Activated T-cell treated with anti-CD3 and anti-CD28 coated beads for 48 hours (primary cell): ENCODE measurements around the gene RCAN2.
"Not testable (repeated sequence)": the region's sequence is repeated elsewhere in the genome, so short reads cannot be mapped to it uniquely, and the experiment has no call there.

Experiments used
- DNase-seq: peaks from one replicate; pipeline ENCODE4 v3.0.0-alpha.2; 2020; ENCODE audit warnings: low read depth

Gene RCAN2

GRCh38 chr6:46333481-46333880 lies 157.8 kb downstream of the RCAN2 start:
- DNase-seq = no peak

- not testable (repeated sequence) for DNase-seq
These were observed 158.8 kb downstream of the RCAN2 start for GRCh38 chr6:46332448-46332847.

GRCh38 chr6:46331461-46331860 lies 159.8 kb downstream of the RCAN2 start:
- DNase-seq = no peak

- no peak for DNase-seq
These were observed 161.7 kb downstream of the RCAN2 start for GRCh38 chr6:46329568-46329967.

GRCh38 chr6:46327779-46328178 lies 163.5 kb downstream of the RCAN2 start:
- no peak for DNase-seq

- DNase-seq = no peak
These were observed 165.4 kb downstream of the RCAN2 start for GRCh38 chr6:46325561-46326530.

- no peak for DNase-seq
These were observed 166.5 kb downstream of the RCAN2 start for GRCh38 chr6:46324706-46325105.

- no peak for DNase-seq
These were observed 167.2 kb downstream of the RCAN2 start for GRCh38 chr6:46323966-46324622.

- no peak for DNase-seq
These were observed 167.8 kb downstream of the RCAN2 start for GRCh38 chr6:46323312-46323965.

GRCh38 chr6:46320505-46320904 lies 170.7 kb downstream of the RCAN2 start:
- DNase-seq = no peak

- no peak for DNase-seq
These were observed 175.7 kb downstream of the RCAN2 start for GRCh38 chr6:46315589-46315988.

- DNase-seq = no peak
These were observed 178.6 kb downstream of the RCAN2 start for GRCh38 chr6:46312654-46313053.

GRCh38 chr6:46310196-46310595 lies 181.1 kb downstream of the RCAN2 start:
- no peak for DNase-seq

GRCh38 chr6:46306431-46306830 lies 184.8 kb downstream of the RCAN2 start:
- DNase-seq = no peak

GRCh38 chr6:46305833-46306232 lies 185.4 kb downstream of the RCAN2 start:
- no peak for DNase-seq

- DNase-seq = no peak
These were observed 186.0 kb downstream of the RCAN2 start for GRCh38 chr6:46305236-46305635.

- no peak for DNase-seq
These were observed 188.4 kb downstream of the RCAN2 start for GRCh38 chr6:46302816-46303215.

- no peak for DNase-seq
These were observed 189.1 kb downstream of the RCAN2 start for GRCh38 chr6:46302176-46302575.

- no peak for DNase-seq
These were observed 192.0 kb downstream of the RCAN2 start for GRCh38 chr6:46299253-46299652.

GRCh38 chr6:46296586-46296985 lies 194.7 kb downstream of the RCAN2 start:
- DNase-seq = no peak

- no peak for DNase-seq
These were observed 197.5 kb downstream of the RCAN2 start for GRCh38 chr6:46293641-46294316.

- no peak for DNase-seq
These were observed 199.4 kb downstream of the RCAN2 start for GRCh38 chr6:46291880-46292279.
